Measurements from ENCODE around the gene EPB41. TPM values are rescaled to one million over a fixed set of nuclear protein-coding genes. Genes with fewer than 3 reads are reported as not detected.
A peak's percentile ranks its signal among the peaks of the same experiment; 100 is the strongest.

EPB41 gene
- polyA plus RNA-seq, 2 of the 4 experiments (the other 2 are of a cell fraction), result 4.9 to 12.8 TPM

GRCh38 chr1:28887419-28887834 lies 26.9 kb upstream of the EPB41 start:
- ChIA-PET CTCF (interaction anchor here (1.3 to 9.6 kb wide), 4 partner anchors 10 to 146 kb away, joined by 4 to 75 read pairs (median 6); no protein-coding TSS in a partner anchor), POLR2A (interaction anchor here (0.5 kb wide), 1 partner anchor 21 kb away, joined by 3 read pairs; no protein-coding TSS in a partner anchor)
- Histone ChIP-seq H3K4me3 (peak overlapping the region; percentile 89), H3K4me1 (peaks cover 34% of the 10 kb centered on the region), H3K4me2 (peak overlapping the region; percentile 99), H3K9me3 (no peaks in the 10 kb centered on the region), H3K27ac (peak overlapping the region; percentile 91 to 96)
- FAIRE-seq (no peak), ATAC-seq (peak in 1 of 2 experiments; percentile 33; a peak in 3 of 6 replicates), DNase-seq (ENCODE audit: low read depth in 1 of 2, low spot score in 1 of 2) (no peak)
- WGBS (ENCODE audit: missing lambda C conversion rate), result 0% methylated on average over 2 of the region's 41 CpGs
- TF ChIP-seq ZC3H11A (IDR thresholded peaks at IDR 0.05), result no peak
- TF ChIP-seq NFE2L2 (conservative IDR thresholded peaks at IDR 0.05; ENCODE audit: low read length), result no peak
- TF ChIP-seq HOXA7 (CRISPR knock-in tag; IDR thresholded peaks at IDR 0.05), result no peak
- no peak for TF ChIP-seq NPAS2 (CRISPR knock-in tag; IDR thresholded peaks at IDR 0.05; ENCODE audit: borderline replicate concordance)
- TF ChIP-seq RFX5 (IDR thresholded peaks at IDR 0.05), result no peak
- no peak for TF ChIP-seq TFCP2L1 (CRISPR knock-in tag; IDR thresholded peaks at IDR 0.05)
- no peak for TF ChIP-seq KDM1A (IDR thresholded peaks at IDR 0.05; ENCODE audit: low read depth)
- no peak for TF ChIP-seq POLR2A (IDR thresholded peaks at IDR 0.05; ENCODE audit: low read length)
- TF ChIP-seq ATOH8 (CRISPR knock-in tag; IDR thresholded peaks at IDR 0.05; ENCODE audit: low read depth), result no peak
- TF ChIP-seq, protein P1, sequence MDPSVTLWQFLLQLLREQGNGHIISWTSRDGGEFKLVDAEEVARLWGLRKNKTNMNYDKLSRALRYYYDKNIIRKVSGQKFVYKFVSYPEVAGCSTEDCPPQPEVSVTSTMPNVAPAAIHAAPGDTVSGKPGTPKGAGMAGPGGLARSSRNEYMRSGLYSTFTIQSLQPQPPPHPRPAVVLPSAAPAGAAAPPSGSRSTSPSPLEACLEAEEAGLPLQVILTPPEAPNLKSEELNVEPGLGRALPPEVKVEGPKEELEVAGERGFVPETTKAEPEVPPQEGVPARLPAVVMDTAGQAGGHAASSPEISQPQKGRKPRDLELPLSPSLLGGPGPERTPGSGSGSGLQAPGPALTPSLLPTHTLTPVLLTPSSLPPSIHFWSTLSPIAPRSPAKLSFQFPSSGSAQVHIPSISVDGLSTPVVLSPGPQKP (IDR thresholded peaks at IDR 0.05; ENCODE audit: low read depth, low read length), result no peak
- no peak for TF ChIP-seq HOXB5 (CRISPR knock-in tag; IDR thresholded peaks at IDR 0.05)

GRCh38 chr1:28887835-28888682 lies 26.3 kb upstream of the EPB41 start:
- FAIRE-seq, result no peak
- Histone ChIP-seq H3K27ac (peak overlapping the region; percentile 91 to 96), H3K4me2 (peak overlapping the region; percentile 99), H3K4me3 (peak overlapping the region; percentile 89), H3K9me3 (no peaks in the 10 kb centered on the region), H3K4me1 (peaks cover 33% of the 10 kb centered on the region)
- TF ChIP-seq CTCF (IDR thresholded peaks at IDR 0.05) (no peak), MYC (IDR thresholded peaks at IDR 0.05; ENCODE audit: borderline replicate concordance, low read length) (no peak), USF2 (IDR thresholded peaks at IDR 0.05) (no peak), RNF2 (IDR thresholded peaks at IDR 0.05; ENCODE audit: borderline replicate concordance, low read depth) (no peak), HOXB13 (CRISPR knock-in tag; IDR thresholded peaks at IDR 0.05; ENCODE audit: low read depth) (no peak), JUNB (IDR thresholded peaks at IDR 0.05) (no peak), RAD21 (conservative IDR thresholded peaks at IDR 0.05 in 1 of 2, IDR thresholded peaks at IDR 0.05 in 1 of 2) (no peak), NPAS2 (CRISPR knock-in tag; IDR thresholded peaks at IDR 0.05; ENCODE audit: borderline replicate concordance) (no peak), CBX2 (IDR thresholded peaks at IDR 0.05; ENCODE audit: borderline replicate concordance, low read depth) (no peak), BHLHE40 (IDR thresholded peaks at IDR 0.05; ENCODE audit: low read depth, low read length) (no peak), HEYL (CRISPR knock-in tag; IDR thresholded peaks at IDR 0.05) (no peak), SREBF2 (IDR thresholded peaks at IDR 0.05) (no peak)
- TF ChIP-seq, protein P1 (IDR thresholded peaks at IDR 0.05; ENCODE audit: low read depth, low read length), result no peak
- CTCF ChIA-PET, result interaction anchor here (1.3 to 9.6 kb wide), 4 partner anchors 10 to 145 kb away, joined by 4 to 75 read pairs (median 6); no protein-coding TSS in a partner anchor
- no peak for DNase-seq (ENCODE audit: low read depth in 1 of 2, low spot score in 1 of 2)
- POLR2A ChIA-PET, result interaction anchor here (0.5 kb wide), 1 partner anchor 20 kb away, joined by 3 read pairs; no protein-coding TSS in a partner anchor
- ATAC-seq, result peak in 1 of 2 experiments; percentile 11; a peak in 1 of 6 replicates
- 62% methylated on average over 18 of the region's 24 CpGs for WGBS (ENCODE audit: missing lambda C conversion rate)

All from A549 (cell line).